NB4 (cell line): ENCODE data around the gene TCF19.

ENCODE experiments used
- DNase-seq: peaks from one replicate; pipeline ENCODE4 v3.0.0; 2010; ENCODE audit warnings: low read depth
- H3K4me3 ChIP-seq: one replicate; pipeline ENCODE4 v1.5.1; 2011; ENCODE audit warnings: mild to moderate bottlenecking, low read depth, low read length, moderate library complexity
- MAX ChIP-seq: IDR thresholded peaks from 2 replicates; pipeline ENCODE4 v1.6.1; 2011; ENCODE audit warnings: low read depth, low read length
- MYC ChIP-seq: IDR thresholded peaks from 2 replicates; pipeline ENCODE4 v1.6.1; 2011; ENCODE audit warnings: low read depth, low read length
- POLR2A ChIP-seq: IDR thresholded peaks from 2 replicates; pipeline ENCODE4 v1.6.1; 2011; ENCODE audit warnings: mild to moderate bottlenecking; ENCODE audit not compliant: insufficient read length; ENCODE audit errors: extremely low read depth
- TF ChIP-seq, protein P1 (sequence below): IDR thresholded peaks from one replicate; pipeline ENCODE4 v1.5.1; 2012; ENCODE audit warnings: low read depth, low read length

TCF19 gene

GRCh38 chr6:31128093-31128676, 30.2 kb upstream of the TCF19 start:
- no peak for TF ChIP-seq MYC
- peak; percentile 18; the same call in 1 of the 2 replicates for TF ChIP-seq MAX
- TF ChIP-seq, protein P1, sequence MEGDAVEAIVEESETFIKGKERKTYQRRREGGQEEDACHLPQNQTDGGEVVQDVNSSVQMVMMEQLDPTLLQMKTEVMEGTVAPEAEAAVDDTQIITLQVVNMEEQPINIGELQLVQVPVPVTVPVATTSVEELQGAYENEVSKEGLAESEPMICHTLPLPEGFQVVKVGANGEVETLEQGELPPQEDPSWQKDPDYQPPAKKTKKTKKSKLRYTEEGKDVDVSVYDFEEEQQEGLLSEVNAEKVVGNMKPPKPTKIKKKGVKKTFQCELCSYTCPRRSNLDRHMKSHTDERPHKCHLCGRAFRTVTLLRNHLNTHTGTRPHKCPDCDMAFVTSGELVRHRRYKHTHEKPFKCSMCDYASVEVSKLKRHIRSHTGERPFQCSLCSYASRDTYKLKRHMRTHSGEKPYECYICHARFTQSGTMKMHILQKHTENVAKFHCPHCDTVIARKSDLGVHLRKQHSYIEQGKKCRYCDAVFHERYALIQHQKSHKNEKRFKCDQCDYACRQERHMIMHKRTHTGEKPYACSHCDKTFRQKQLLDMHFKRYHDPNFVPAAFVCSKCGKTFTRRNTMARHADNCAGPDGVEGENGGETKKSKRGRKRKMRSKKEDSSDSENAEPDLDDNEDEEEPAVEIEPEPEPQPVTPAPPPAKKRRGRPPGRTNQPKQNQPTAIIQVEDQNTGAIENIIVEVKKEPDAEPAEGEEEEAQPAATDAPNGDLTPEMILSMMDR = peak; percentile 96
- no peak overlapping the region for H3K4me3 ChIP-seq
- DNase-seq = peak; percentile 53

DNA sequence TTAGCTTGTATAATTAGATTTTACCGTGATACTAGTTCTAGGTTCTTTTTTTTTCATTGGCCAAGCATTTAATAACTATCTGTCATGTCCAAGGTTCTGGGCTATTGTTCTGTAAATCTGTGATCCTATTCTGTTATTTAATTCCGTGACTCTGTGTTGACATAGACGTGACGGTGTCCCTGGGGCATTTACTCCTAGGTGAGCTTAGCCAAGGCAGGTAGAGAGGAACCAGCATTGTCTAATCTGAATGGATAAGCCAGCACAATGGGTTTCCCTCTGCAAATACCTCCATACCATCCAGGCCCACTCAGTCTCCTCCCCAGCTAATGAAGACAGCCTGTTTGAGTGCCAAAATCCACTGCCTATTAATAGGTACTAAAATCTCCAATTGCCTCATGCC, 29.3 kb upstream of the TCF19 start:
- H3K4me3 ChIP-seq = no peak overlapping the region
- DNase-seq = no peak
- TF ChIP-seq MAX = no peak
- TF ChIP-seq, protein P1 = no peak
- TF ChIP-seq MYC = no peak
- TF ChIP-seq POLR2A = no peak

- TF ChIP-seq MYC (no peak), POLR2A (no peak), MAX (no peak)
- TF ChIP-seq, protein P1 = no peak
- H3K4me3 ChIP-seq = no peak overlapping the region
- no peak for DNase-seq
Measured at GRCh38 chr6:31130751-31131150, 27.6 kb upstream of the TCF19 start.

DNA sequence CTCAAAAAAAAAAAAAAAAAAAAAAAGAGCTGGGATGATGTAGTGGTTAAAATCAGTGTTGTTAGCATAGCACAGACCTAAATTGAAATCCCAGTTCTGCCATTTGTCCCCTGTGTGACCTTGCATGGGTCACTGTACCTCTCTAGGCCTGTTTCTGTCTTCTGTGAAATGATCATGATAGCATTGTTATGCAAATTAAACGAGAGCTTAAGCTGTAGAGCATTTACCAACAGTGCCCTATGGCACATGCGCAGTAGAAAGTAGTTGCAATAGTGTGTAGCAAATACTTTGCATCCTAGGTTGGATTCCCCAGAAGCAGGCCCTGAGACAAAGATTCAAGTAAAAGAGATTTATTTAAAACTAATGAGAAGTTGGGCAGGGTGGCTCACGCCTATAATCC, 26.8 kb upstream of the TCF19 start:
- TF ChIP-seq MYC (no peak), MAX (no peak), POLR2A (no peak)
- TF ChIP-seq, protein P1 = no peak
- no peak for DNase-seq
- no peak overlapping the region for H3K4me3 ChIP-seq

DNA sequence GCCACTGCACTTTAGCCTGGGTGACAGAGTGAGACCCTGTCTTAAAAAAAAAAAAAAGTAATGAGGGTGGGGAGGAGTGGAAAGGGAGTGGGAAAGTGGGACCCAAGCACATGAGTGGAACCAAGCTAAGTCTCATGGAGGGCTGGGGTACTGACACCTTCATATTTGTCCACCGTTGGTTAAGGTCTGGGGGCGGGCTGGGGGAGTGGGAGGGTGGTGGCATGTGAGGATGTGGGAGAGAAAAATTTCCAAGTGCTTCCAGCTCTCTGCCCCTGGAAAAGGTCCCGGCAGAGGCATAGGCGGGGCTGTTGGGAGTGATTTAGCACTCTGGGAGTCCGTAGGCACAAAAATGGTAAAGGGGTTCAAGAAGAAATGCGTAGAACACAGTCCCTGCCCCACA, 25.6 kb upstream of the TCF19 start:
- no peak overlapping the region for H3K4me3 ChIP-seq
- TF ChIP-seq POLR2A = no peak
- no peak for TF ChIP-seq MYC
- TF ChIP-seq MAX = no peak
- TF ChIP-seq, protein P1 = no peak
- no peak for DNase-seq
